ENCODE results near the gene PIR. TPM values are rescaled to one million over a fixed set of nuclear protein-coding genes. Genes with fewer than 3 reads are reported as not detected.

The PIR gene
- total RNA-seq, 1 donor from 2014 or later: 47.3 TPM

GRCh38 chrX:15512401-15512965 is 19.4 kb upstream of the PIR start:
- Mint-ChIP-seq H3K27ac (ENCODE audit: unreplicated experiment) (no peak overlapping the region), H3K27me3 (ENCODE audit: unreplicated experiment) (no peaks in the 10 kb centered on the region), H3K36me3 (ENCODE audit: low read depth, unreplicated experiment) (no peaks in the 10 kb centered on the region), H3K9me3 (ENCODE audit: unreplicated experiment) (no peaks in the 10 kb centered on the region), H3K4me3 (ENCODE audit: unreplicated experiment) (no peak overlapping the region), H3K4me1 (ENCODE audit: unreplicated experiment) (peaks cover 22% of the 10 kb centered on the region)
- DNase-seq (ENCODE audit: low spot score): no peak
- no peak for TF ChIP-seq CTCF (IDR thresholded peaks at IDR 0.05; ENCODE audit: unreplicated experiment)

GRCh38 chrX:15511563-15511962 is 18.4 kb upstream of the PIR start:
- no peak for TF ChIP-seq CTCF (IDR thresholded peaks at IDR 0.05; ENCODE audit: unreplicated experiment)
- peaks cover 22% of the 10 kb centered on the region for H3K4me1 Mint-ChIP-seq (ENCODE audit: unreplicated experiment)

GRCh38 chrX:15509845-15510244 is 16.7 kb upstream of the PIR start:
- H3K9me3 Mint-ChIP-seq (ENCODE audit: unreplicated experiment): no peaks in the 10 kb centered on the region
- H3K27ac Mint-ChIP-seq (ENCODE audit: unreplicated experiment): no peak overlapping the region
- no peaks in the 10 kb centered on the region for H3K27me3 Mint-ChIP-seq (ENCODE audit: unreplicated experiment)
- H3K4me1 Mint-ChIP-seq (ENCODE audit: unreplicated experiment): peaks cover 12% of the 10 kb centered on the region
- no peak for TF ChIP-seq CTCF (IDR thresholded peaks at IDR 0.05; ENCODE audit: unreplicated experiment)
- no peaks in the 10 kb centered on the region for H3K36me3 Mint-ChIP-seq (ENCODE audit: low read depth, unreplicated experiment)
- DNase-seq (ENCODE audit: low spot score): no peak
- H3K4me3 Mint-ChIP-seq (ENCODE audit: unreplicated experiment): no peak overlapping the region

More at GRCh38 chrX:15511563-15511962, 18.4 kb upstream of the PIR start:
- Mint-ChIP-seq H3K4me3 (ENCODE audit: unreplicated experiment) (no peak overlapping the region), H3K27me3 (ENCODE audit: unreplicated experiment) (no peaks in the 10 kb centered on the region), H3K9me3 (ENCODE audit: unreplicated experiment) (no peaks in the 10 kb centered on the region), H3K36me3 (ENCODE audit: low read depth, unreplicated experiment) (no peaks in the 10 kb centered on the region), H3K27ac (ENCODE audit: unreplicated experiment) (peak overlapping the region; percentile 89)
- DNase-seq (ENCODE audit: low spot score): no peak

GRCh38 chrX:15507005-15507404 is 13.9 kb upstream of the PIR start:
- no peak for DNase-seq (ENCODE audit: low spot score)
- Mint-ChIP-seq H3K27me3 (ENCODE audit: unreplicated experiment) (no peaks in the 10 kb centered on the region), H3K4me3 (ENCODE audit: unreplicated experiment) (no peak overlapping the region), H3K36me3 (ENCODE audit: low read depth, unreplicated experiment) (no peaks in the 10 kb centered on the region), H3K9me3 (ENCODE audit: unreplicated experiment) (no peaks in the 10 kb centered on the region), H3K27ac (ENCODE audit: unreplicated experiment) (no peak overlapping the region), H3K4me1 (ENCODE audit: unreplicated experiment) (peaks cover 14% of the 10 kb centered on the region)
- TF ChIP-seq CTCF (IDR thresholded peaks at IDR 0.05; ENCODE audit: unreplicated experiment): no peak

- H3K4me1 Mint-ChIP-seq (ENCODE audit: unreplicated experiment): peaks cover 4% of the 10 kb centered on the region
- TF ChIP-seq CTCF (IDR thresholded peaks at IDR 0.05; ENCODE audit: unreplicated experiment): no peak
- no peak for DNase-seq (ENCODE audit: low spot score)
- no peaks in the 10 kb centered on the region for H3K36me3 Mint-ChIP-seq (ENCODE audit: low read depth, unreplicated experiment)
- H3K9me3 Mint-ChIP-seq (ENCODE audit: unreplicated experiment): no peaks in the 10 kb centered on the region
- H3K27ac Mint-ChIP-seq (ENCODE audit: unreplicated experiment): no peak overlapping the region
- H3K4me3 Mint-ChIP-seq (ENCODE audit: unreplicated experiment): no peak overlapping the region
- no peaks in the 10 kb centered on the region for H3K27me3 Mint-ChIP-seq (ENCODE audit: unreplicated experiment)
Observed at GRCh38 chrX:15505101-15505500, 12.0 kb upstream of the PIR start.

Measured in endothelial cell (in vitro differentiated cells).